ENCODE data around the gene ACTR2. TPM values are rescaled to one million over a fixed set of nuclear protein-coding genes. Genes with fewer than 3 reads are reported as not detected.
"Not testable (repeated sequence)": the region's sequence is repeated elsewhere in the genome, so short reads cannot be mapped to it uniquely, and the experiment has no call there.

The ACTR2 gene
- total and polyA plus RNA-seq, 8 donors = 16.8 to 187 (median 59.4) TPM

DNA sequence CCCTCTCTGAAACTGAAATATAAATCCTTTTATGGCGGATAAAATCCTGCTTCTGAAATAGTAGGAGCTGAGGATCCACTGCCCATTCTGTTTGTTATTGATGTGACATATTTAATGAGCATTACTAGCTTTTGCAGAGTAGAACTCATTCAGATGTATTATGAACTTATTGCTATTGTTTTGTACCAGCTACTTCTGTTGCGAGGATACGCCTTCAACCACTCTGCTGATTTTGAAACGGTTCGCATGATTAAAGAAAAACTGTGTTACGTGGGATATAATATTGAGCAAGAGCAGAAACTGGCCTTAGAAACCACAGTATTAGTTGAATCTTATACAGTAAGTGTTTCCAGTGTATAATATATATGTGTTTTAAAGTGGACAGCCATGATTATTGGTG lies 27.7 kb downstream of the ACTR2 start:
- no peak for DNase-seq
- intact Hi-C loops (cut with DNase I; ENCODE audit: low total_unique reads) = no loop called here
- Histone ChIP-seq H3K9me3 (no peaks in the 10 kb centered on the region), H3K4me3 (no peak overlapping the region), H3K4me1 (peaks cover 0 to 4% (median under 1%) of the 10 kb centered on the region in 4 donors), H3K27me3 (no peaks in the 10 kb centered on the region), H3K36me3 (peaks cover 11 to 93% (median 86%) of the 10 kb centered on the region in 4 donors), H3K27ac (no peak overlapping the region)
- no peak for TF ChIP-seq POLR2AphosphoS5 (IDR thresholded peaks at IDR 0.05)
- TF ChIP-seq, protein P1, sequence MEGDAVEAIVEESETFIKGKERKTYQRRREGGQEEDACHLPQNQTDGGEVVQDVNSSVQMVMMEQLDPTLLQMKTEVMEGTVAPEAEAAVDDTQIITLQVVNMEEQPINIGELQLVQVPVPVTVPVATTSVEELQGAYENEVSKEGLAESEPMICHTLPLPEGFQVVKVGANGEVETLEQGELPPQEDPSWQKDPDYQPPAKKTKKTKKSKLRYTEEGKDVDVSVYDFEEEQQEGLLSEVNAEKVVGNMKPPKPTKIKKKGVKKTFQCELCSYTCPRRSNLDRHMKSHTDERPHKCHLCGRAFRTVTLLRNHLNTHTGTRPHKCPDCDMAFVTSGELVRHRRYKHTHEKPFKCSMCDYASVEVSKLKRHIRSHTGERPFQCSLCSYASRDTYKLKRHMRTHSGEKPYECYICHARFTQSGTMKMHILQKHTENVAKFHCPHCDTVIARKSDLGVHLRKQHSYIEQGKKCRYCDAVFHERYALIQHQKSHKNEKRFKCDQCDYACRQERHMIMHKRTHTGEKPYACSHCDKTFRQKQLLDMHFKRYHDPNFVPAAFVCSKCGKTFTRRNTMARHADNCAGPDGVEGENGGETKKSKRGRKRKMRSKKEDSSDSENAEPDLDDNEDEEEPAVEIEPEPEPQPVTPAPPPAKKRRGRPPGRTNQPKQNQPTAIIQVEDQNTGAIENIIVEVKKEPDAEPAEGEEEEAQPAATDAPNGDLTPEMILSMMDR (IDR thresholded peaks at IDR 0.05) = no peak
- TF ChIP-seq POLR2A (IDR thresholded peaks at IDR 0.05) = no peak
- no peak for TF ChIP-seq EP300 (IDR thresholded peaks at IDR 0.05)
- WGBS, 5 donors = 87 to 91% (median 91%) methylated on average over 6 of the region's 6 CpGs

DNA sequence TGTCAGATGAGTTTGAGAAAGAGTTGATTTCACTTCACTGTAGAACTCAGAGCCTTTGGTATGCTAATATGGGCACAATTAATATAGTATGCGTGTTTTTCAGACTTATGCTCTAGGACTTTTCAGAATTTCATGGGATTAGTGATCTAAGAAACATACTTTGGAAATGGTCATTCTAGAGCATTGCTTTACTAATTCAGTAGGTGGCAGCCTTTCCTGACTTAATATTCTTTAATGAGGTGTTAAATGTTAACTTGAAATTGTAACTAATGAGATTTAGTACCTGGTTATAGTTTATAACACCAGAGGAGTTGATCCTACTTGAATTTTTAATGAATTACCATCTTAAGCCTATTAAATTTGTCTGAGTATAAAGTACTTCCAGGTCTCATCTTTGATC lies 28.4 kb downstream of the ACTR2 start:
- TF ChIP-seq, protein P1 (IDR thresholded peaks at IDR 0.05) = no peak
- TF ChIP-seq EP300 (IDR thresholded peaks at IDR 0.05) (no peak), POLR2A (IDR thresholded peaks at IDR 0.05) (no peak), POLR2AphosphoS5 (IDR thresholded peaks at IDR 0.05) (no peak)
- H3K9me3 ChIP-seq = no peaks in the 10 kb centered on the region
- no peak for DNase-seq
- intact Hi-C loops (cut with DNase I; ENCODE audit: low total_unique reads) = no loop called here
- no peak overlapping the region for H3K27ac ChIP-seq
- 91 to 100% (median 100%) methylated on average over 1 of the region's 1 CpG for WGBS, 5 donors
- no peaks in the 10 kb centered on the region for H3K27me3 ChIP-seq
- H3K4me3 ChIP-seq = no peak overlapping the region
- peaks cover 0 to 4% (median 2%) of the 10 kb centered on the region in 4 donors for H3K4me1 ChIP-seq
- peaks cover 11 to 95% (median 86%) of the 10 kb centered on the region in 4 donors for H3K36me3 ChIP-seq

DNA sequence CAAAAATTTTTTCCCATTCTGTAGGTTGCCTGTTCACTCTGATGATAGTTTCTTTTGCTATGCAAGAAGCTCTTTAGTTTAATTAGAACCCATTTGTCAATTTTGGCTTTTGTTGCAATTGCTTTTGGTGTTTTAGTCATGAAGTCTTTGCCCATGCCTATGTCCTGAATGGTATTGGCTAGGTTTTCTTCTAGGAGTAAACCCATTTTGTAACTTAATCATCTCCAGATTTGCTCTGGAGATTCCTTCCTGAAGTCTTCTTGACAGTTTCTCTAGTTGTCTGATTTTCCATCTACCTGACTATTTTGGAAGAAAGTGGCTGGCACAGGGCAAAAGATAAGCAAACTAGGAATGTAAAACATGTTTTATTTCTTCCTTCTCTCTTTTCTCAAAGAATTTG lies 30.2 kb downstream of the ACTR2 start:
- intact Hi-C loops (cut with DNase I; ENCODE audit: low total_unique reads); H3K27ac ChIP-seq: not testable (repeated sequence)

DNA sequence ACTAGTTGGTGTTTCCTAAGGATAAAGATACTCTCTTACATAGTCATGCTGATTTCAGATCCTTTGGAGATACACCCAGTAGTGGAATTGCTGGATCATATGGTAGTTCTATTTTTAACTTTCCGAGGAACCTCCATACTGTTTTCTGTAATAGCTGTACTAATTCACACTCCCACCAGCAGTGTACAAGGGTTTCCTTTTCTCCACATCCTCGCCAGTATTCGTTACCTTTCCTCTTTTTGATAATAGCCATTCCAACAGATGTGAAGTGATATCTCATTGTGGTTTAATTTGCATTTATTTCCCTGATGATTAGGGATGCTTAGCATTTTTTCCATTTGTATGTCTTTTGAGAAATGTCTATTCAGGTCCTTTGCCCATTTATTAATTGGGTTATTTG lies 34.0 kb downstream of the ACTR2 start:
- TF ChIP-seq EP300 (IDR thresholded peaks at IDR 0.05) (no peak), POLR2AphosphoS5 (IDR thresholded peaks at IDR 0.05) (no peak), POLR2A (IDR thresholded peaks at IDR 0.05) (no peak)
- TF ChIP-seq, protein P1 (IDR thresholded peaks at IDR 0.05) = no peak
- H3K27me3 ChIP-seq = no peaks in the 10 kb centered on the region
- intact Hi-C loops (cut with DNase I; ENCODE audit: low total_unique reads) = loop anchor here (10.0 kb wide), 2 partner anchors 173 to 293 kb away; partner anchors contain the start of gene SPRED2
- peaks cover 0 to 5% (median 2%) of the 10 kb centered on the region in 4 donors for H3K4me1 ChIP-seq
- WGBS, 5 donors = 73 to 85% (median 77%) methylated on average over 3 of the region's 3 CpGs
- no peak for DNase-seq
- no peak overlapping the region for H3K4me3 ChIP-seq
- peaks cover 0 to 90% (median 84%) of the 10 kb centered on the region in 4 donors for H3K36me3 ChIP-seq
- no peak overlapping the region for H3K27ac ChIP-seq
- H3K9me3 ChIP-seq = no peaks in the 10 kb centered on the region

More for the DNA sequence above, 30.2 kb downstream of the ACTR2 start:
- H3K9me3 ChIP-seq, H3K27me3 ChIP-seq, H3K4me1 ChIP-seq, H3K4me3 ChIP-seq, DNase-seq: not testable (repeated sequence)
- peaks cover 11 to 96% (median 87%) of the 10 kb centered on the region in 4 donors for H3K36me3 ChIP-seq

DNA sequence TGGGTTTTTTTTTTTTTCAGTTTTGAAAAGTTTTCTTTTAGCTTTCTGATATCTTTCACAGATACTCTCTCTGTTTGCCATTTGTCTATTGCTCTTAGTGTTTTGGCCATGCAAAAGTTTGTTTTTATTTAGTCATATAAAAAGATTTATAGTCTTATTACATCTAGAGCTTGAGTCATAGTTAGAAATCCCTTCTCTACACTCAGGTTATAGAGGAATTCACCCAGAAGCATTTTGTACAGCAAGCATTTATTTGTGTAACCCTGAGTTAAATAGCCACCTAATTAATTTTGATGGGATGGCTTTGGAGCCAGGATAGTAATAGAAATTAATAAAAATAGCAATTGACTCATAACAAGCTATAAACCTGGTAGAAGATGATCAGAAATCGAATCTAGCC lies 35.6 kb downstream of the ACTR2 start:
- no peaks in the 10 kb centered on the region for H3K27me3 ChIP-seq
- peaks cover 0 to 88% (median 83%) of the 10 kb centered on the region in 4 donors for H3K36me3 ChIP-seq
- no peak for TF ChIP-seq EP300 (IDR thresholded peaks at IDR 0.05)
- no peak for TF ChIP-seq POLR2A (IDR thresholded peaks at IDR 0.05)
- TF ChIP-seq, protein P1 (IDR thresholded peaks at IDR 0.05) = no peak
- no peak for TF ChIP-seq POLR2AphosphoS5 (IDR thresholded peaks at IDR 0.05)
- no peak overlapping the region for H3K27ac ChIP-seq
- H3K4me3 ChIP-seq = no peak overlapping the region
- 96 to 100% (median 100%) methylated on average over 1 of the region's 1 CpG for WGBS, 5 donors
- intact Hi-C loops (cut with DNase I; ENCODE audit: low total_unique reads) = loop anchor here (10.0 kb wide), 2 partner anchors 172 to 292 kb away; partner anchors contain the start of gene SPRED2
- peaks cover 0 to 13% (median 5%) of the 10 kb centered on the region in 4 donors for H3K4me1 ChIP-seq
- no peak for DNase-seq
- H3K9me3 ChIP-seq = no peaks in the 10 kb centered on the region
